ENCODE data around the gene MAP3K9. TPM values are rescaled to one million over a fixed set of nuclear protein-coding genes. Genes with fewer than 3 reads are reported as not detected.

MAP3K9 gene
- total and polyA plus RNA-seq, 10 of the 15 experiments (the other 5 are each of a cell fraction or from before 2014, with no cell fraction given): 0.48 to 7.9 (median 2.9) TPM

DNA sequence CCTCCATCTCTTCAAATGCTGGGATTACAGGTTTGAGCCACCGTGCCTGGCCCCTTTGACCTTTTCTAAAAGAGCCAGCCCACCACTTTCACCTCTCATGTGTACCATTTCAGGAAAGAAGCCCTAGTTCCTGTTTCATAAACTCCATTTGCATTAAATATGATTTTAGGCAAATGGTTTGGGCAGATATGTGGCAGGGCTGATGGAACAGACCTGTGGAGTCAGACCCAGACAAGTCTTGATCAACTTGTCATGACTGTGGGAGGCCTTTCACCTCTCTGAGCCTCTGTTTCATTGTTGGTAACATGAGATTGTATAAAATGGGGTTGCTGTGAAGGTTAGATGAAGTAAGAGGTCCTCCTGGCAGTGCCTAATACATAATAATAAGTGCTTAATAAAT is 5.2 kb upstream of the MAP3K9 start:
- Histone ChIP-seq H3K27ac (ENCODE audit: control insufficient read depth, insufficient read depth) (no peak overlapping the region), H3K79me2 (ENCODE audit: control insufficient read depth, insufficient read depth, low read length) (no peaks in the 10 kb centered on the region; the same call in 1 of the 2 replicates), H4K20me1 (ENCODE audit: control insufficient read depth, insufficient read depth) (no peaks in the 10 kb centered on the region), H3K9me3 (replicated peaks; ENCODE audit: control insufficient read depth, insufficient read depth, low read length) (no peaks in the 10 kb centered on the region), H2AFZ (ENCODE audit: control insufficient read depth, low read depth, low read length) (no peak overlapping the region; the same call in 1 of the 2 replicates), H3K9ac (ENCODE audit: control insufficient read depth, insufficient read depth, low read length) (no peak overlapping the region), H3K4me3 (no peak overlapping the region), H3K36me3 (ENCODE audit: control insufficient read depth in 2 of 2, insufficient read depth in 2 of 2, low read length in 1 of 2) (no peaks in the 10 kb centered on the region), H3K27me3 (replicated peaks in 1 of 2; ENCODE audit: control insufficient read depth in 2 of 2, insufficient read depth in 2 of 2, low read length in 1 of 2) (no peaks in the 10 kb centered on the region), H3K4me2 (ENCODE audit: control insufficient read depth, insufficient read depth) (peak overlapping the region; percentile 15; the same call in 1 of the 2 replicates), H3K4me1 (ENCODE audit: control insufficient read depth, insufficient read depth, low read length) (peaks cover 15% of the 10 kb centered on the region)
- POLR2A ChIA-PET: no interaction called here
- intact Hi-C loops (cut with micrococcal nuclease; ENCODE audit: unreplicated experiment): loop anchor here (5.0 to 10.0 kb wide), 2 partner anchors 172 to 770 kb away; partner anchors contain the start of gene TTC9
- RAD21 ChIA-PET (ENCODE audit: unreplicated experiment): interaction anchor here (0.7 kb wide), 1 partner anchor 154 kb away, joined by 3 read pairs; no protein-coding TSS in a partner anchor
- ATAC-seq (0 out of 3 replicates have a peak, but pooled peaks have one; percentile 2), DNase-seq (ENCODE audit: low read depth, low spot score) (no peak), FAIRE-seq (no peak)
- SMC1A ChIA-PET (ENCODE audit: uncharacterized antibody, unreplicated experiment): interaction anchor here (1.6 kb wide), 1 partner anchor 78 kb away, joined by 4 read pairs; no protein-coding TSS in a partner anchor
- CTCF ChIA-PET: interaction anchor here (6.7 kb wide), 2 partner anchors 90 to 191 kb away, joined by 69 to 71 read pairs; partner anchors contain the start of gene PCNX1
- no TSS peak for BruUV-seq (replicated peaks)
- TF ChIP-seq SPI1 (IDR thresholded peaks at IDR 0.05; ENCODE audit: borderline replicate concordance, insufficient read depth, low read depth, low read length): peak; percentile 43; the same call in 1 of the 2 replicates
- no peak for TF ChIP-seq HDGF (IDR thresholded peaks at IDR 0.05)
- TF ChIP-seq SUZ12 (IDR thresholded peaks at IDR 0.05; ENCODE audit: unreplicated experiment): no peak
- TF ChIP-seq, protein P1, sequence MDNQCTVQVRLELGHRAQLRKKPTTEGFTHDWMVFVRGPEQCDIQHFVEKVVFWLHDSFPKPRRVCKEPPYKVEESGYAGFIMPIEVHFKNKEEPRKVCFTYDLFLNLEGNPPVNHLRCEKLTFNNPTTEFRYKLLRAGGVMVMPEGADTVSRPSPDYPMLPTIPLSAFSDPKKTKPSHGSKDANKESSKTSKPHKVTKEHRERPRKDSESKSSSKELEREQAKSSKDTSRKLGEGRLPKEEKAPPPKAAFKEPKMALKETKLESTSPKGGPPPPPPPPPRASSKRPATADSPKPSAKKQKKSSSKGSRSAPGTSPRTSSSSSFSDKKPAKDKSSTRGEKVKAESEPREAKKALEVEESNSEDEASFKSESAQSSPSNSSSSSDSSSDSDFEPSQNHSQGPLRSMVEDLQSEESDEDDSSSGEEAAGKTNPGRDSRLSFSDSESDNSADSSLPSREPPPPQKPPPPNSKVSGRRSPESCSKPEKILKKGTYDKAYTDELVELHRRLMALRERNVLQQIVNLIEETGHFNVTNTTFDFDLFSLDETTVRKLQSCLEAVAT (IDR thresholded peaks at IDR 0.05): peak; percentile 93
- TF ChIP-seq SRF (IDR thresholded peaks at IDR 0.05; ENCODE audit: low read depth in 2 of 2, low read length in 2 of 2): peak in 1 of 2 experiments; percentile 63; a peak in 1 of 4 replicates
- TF ChIP-seq POU2F2 (IDR thresholded peaks at IDR 0.05; ENCODE audit: borderline replicate concordance, low read depth, low read length): peak; percentile 79; the same call in 1 of the 3 replicates
- whole genome bisulfite sequencing (ENCODE audit: insufficient coverage, insufficient replicate concordance, low lambda C conversion rate, missing lambda C conversion rate): 11% methylated on average over 1 of the region's 1 CpG
- in situ Hi-C loops (cut with MboI): loop anchor here (5.0 kb wide), 1 partner anchor 158 kb away; no protein-coding TSS in a partner anchor
